Trophoblast cell (in vitro differentiated cells and primary cell): ENCODE data around the gene TXNRD3.

ENCODE experiments used
- DNase-seq, 2 donors: peaks; one replicate each; pipeline ENCODE4 v3.0.0-alpha.2; 2016
- H2AFZ ChIP-seq: 2 replicates; pipeline ENCODE4 v1.6.1; 2013; ENCODE audit warnings: low read length, moderate library complexity, mild to moderate bottlenecking; ENCODE audit not compliant: insufficient read depth, poor library complexity
- H2AK5ac ChIP-seq: 2 replicates; pipeline ENCODE4 v1.6.1; 2013; ENCODE audit warnings: mild to moderate bottlenecking, low read length
- H2BK120ac ChIP-seq: 2 replicates; pipeline ENCODE4 v1.6.1; 2013; ENCODE audit warnings: low read length, mild to moderate bottlenecking, moderate library complexity; ENCODE audit not compliant: insufficient read depth, poor library complexity
- H2BK12ac ChIP-seq: 2 replicates; pipeline ENCODE4 v1.6.1; 2013; ENCODE audit warnings: mild to moderate bottlenecking, low read length, moderate library complexity
- H2BK5ac ChIP-seq: 2 replicates; pipeline ENCODE4 v1.6.1; 2013; ENCODE audit warnings: low read length, low read depth, moderate library complexity, mild to moderate bottlenecking; ENCODE audit not compliant: poor library complexity
- H3K14ac ChIP-seq: 2 replicates; pipeline ENCODE4 v1.6.1; 2013; ENCODE audit warnings: mild to moderate bottlenecking, low read length
- H3K18ac ChIP-seq: 2 replicates; pipeline ENCODE4 v1.6.1; 2013; ENCODE audit warnings: mild to moderate bottlenecking, low read length
- H3K23ac ChIP-seq: 2 replicates; pipeline ENCODE4 v1.6.1; 2013; ENCODE audit warnings: low read length
- H3K27ac ChIP-seq: 2 replicates; pipeline ENCODE4 v1.5.1; 2013; ENCODE audit warnings: low read depth, mild to moderate bottlenecking, inconsistent platforms, low read length, moderate library complexity
- H3K27me3 ChIP-seq: 2 replicates; pipeline ENCODE4 v1.6.1; 2013; ENCODE audit warnings: inconsistent platforms, mild to moderate bottlenecking, low read length, moderate library complexity; ENCODE audit not compliant: insufficient read depth
- H3K36me3 ChIP-seq, 2 experiments: 1 replicate in 1 of 2; 2 replicates in 1 of 2; pipeline ENCODE4 v1.6.1; 2013; ENCODE audit warnings: low read length in 2 of 2, mild to moderate bottlenecking in 2 of 2, moderate library complexity in 1 of 2; ENCODE audit not compliant: insufficient read depth in 2 of 2, control insufficient read depth in 1 of 2
- H3K4ac ChIP-seq: 2 replicates; pipeline ENCODE4 v1.6.1; 2013; ENCODE audit warnings: low read depth, mild to moderate bottlenecking, low read length, moderate library complexity
- H3K4me1 ChIP-seq, 2 experiments: 1 replicate in 1 of 2; 2 replicates in 1 of 2; pipeline ENCODE4 v1.6.1; 2013; ENCODE audit warnings: low read length in 2 of 2, mild to moderate bottlenecking in 2 of 2, moderate library complexity in 1 of 2; ENCODE audit not compliant: insufficient read depth in 2 of 2, control insufficient read depth in 1 of 2
- H3K4me2 ChIP-seq: 2 replicates; pipeline ENCODE4 v1.6.1; 2013; ENCODE audit warnings: inconsistent platforms, mild to moderate bottlenecking, low read length, moderate library complexity
- H3K4me3 ChIP-seq: 2 replicates; pipeline ENCODE4 v1.5.1; 2013; ENCODE audit warnings: mild to moderate bottlenecking, low read depth, low read length, inconsistent platforms
- H3K79me1 ChIP-seq: one replicate; pipeline ENCODE4 v1.6.1; 2013; ENCODE audit warnings: low read length
- H3K79me2 ChIP-seq: 2 replicates; pipeline ENCODE4 v1.6.1; 2013; ENCODE audit warnings: low read length, mild to moderate bottlenecking; ENCODE audit not compliant: control insufficient read depth, insufficient read depth, poor library complexity
- H3K9ac ChIP-seq: 2 replicates; pipeline ENCODE4 v1.6.1; 2013; ENCODE audit warnings: mild to moderate bottlenecking, low read length
- H3K9me3 ChIP-seq: 2 replicates; pipeline ENCODE4 v1.6.1; 2013; ENCODE audit warnings: low read depth, mild to moderate bottlenecking, control low read depth, inconsistent platforms, low read length; ENCODE audit not compliant: insufficient read depth
- H4K12ac ChIP-seq: 2 replicates; pipeline ENCODE4 v1.6.1; 2013; ENCODE audit warnings: low read depth, mild to moderate bottlenecking, low read length, moderate library complexity
- H4K8ac ChIP-seq: 2 replicates; pipeline ENCODE4 v1.6.1; 2013; ENCODE audit warnings: low read depth, mild to moderate bottlenecking, low read length, moderate library complexity
- H4K91ac ChIP-seq: one replicate; pipeline ENCODE4 v1.6.1; 2013; ENCODE audit warnings: low read depth, mild to moderate bottlenecking, low read length, moderate library complexity
- WGBS: extraction: QIAGEN DNeasy Blood & Tissue Kit; methylation state at CpG from one replicate; pipeline ENCODE4 v1.1.7; 2013; ENCODE audit warnings: missing lambda C conversion rate; ENCODE audit not compliant: insufficient read length, insufficient coverage; ENCODE audit errors: extremely low coverage; 5-methylcytosine and 5-hydroxymethylcytosine counted together

The TXNRD3 gene

GRCh38 chr3:126657901-126658300 lies 3.0 kb upstream of the TXNRD3 start:
- H3K4ac ChIP-seq, result no peak overlapping the region
- no peak overlapping the region for H3K27ac ChIP-seq
- no peak overlapping the region for H3K14ac ChIP-seq
- no peak overlapping the region for H4K91ac ChIP-seq
- H2AK5ac ChIP-seq, result no peak overlapping the region
- no peak overlapping the region for H3K23ac ChIP-seq
- H3K27me3 ChIP-seq, result peaks cover 5% of the 10 kb centered on the region
- H2AFZ ChIP-seq, result no peak overlapping the region
- H4K8ac ChIP-seq, result no peak overlapping the region
- peaks cover 4% of the 10 kb centered on the region for H3K79me2 ChIP-seq
- no peak overlapping the region for H3K4me3 ChIP-seq
- H4K12ac ChIP-seq, result no peak overlapping the region
- no CpG with 5 or more reads among the region's 2 CpGs for WGBS
- no peak overlapping the region for H3K18ac ChIP-seq
- peaks cover 6% of the 10 kb centered on the region for H3K9me3 ChIP-seq
- no peaks in the 10 kb centered on the region for H3K36me3 ChIP-seq
- H3K79me1 ChIP-seq, result peaks cover 5% of the 10 kb centered on the region
- H2BK12ac ChIP-seq, result no peak overlapping the region
- no peak overlapping the region for H2BK120ac ChIP-seq
- no peak overlapping the region for H3K4me2 ChIP-seq
- H3K9ac ChIP-seq, result no peak overlapping the region
- H2BK5ac ChIP-seq, result no peak overlapping the region
- H3K4me1 ChIP-seq, result peaks cover 0 to 3% of the 10 kb centered on the region in 2 experiments
- DNase-seq, result no peak

GRCh38 chr3:126656371-126657134 lies 1.6 kb upstream of the TXNRD3 start:
- Histone ChIP-seq H2AK5ac (no peak overlapping the region), H3K4me2 (no peak overlapping the region), H2BK5ac (no peak overlapping the region), H2BK12ac (no peak overlapping the region), H3K9me3 (peaks cover 8% of the 10 kb centered on the region), H4K12ac (no peak overlapping the region), H2BK120ac (no peak overlapping the region), H2AFZ (no peak overlapping the region), H3K9ac (no peak overlapping the region), H3K27ac (no peak overlapping the region), H4K91ac (no peak overlapping the region), H3K4ac (no peak overlapping the region), H3K4me3 (no peak overlapping the region), H3K23ac (no peak overlapping the region), H3K36me3 (no peaks in the 10 kb centered on the region), H4K8ac (no peak overlapping the region), H3K18ac (no peak overlapping the region), H3K27me3 (peaks cover 3% of the 10 kb centered on the region), H3K79me1 (peaks cover 5% of the 10 kb centered on the region), H3K4me1 (peaks cover 0 to 3% of the 10 kb centered on the region in 2 experiments), H3K14ac (no peak overlapping the region), H3K79me2 (peaks cover 4% of the 10 kb centered on the region)
- WGBS, result no CpG with 5 or more reads among the region's 8 CpGs
- no peak for DNase-seq

- Histone ChIP-seq H4K8ac (no peak overlapping the region), H3K9me3 (peaks cover 8% of the 10 kb centered on the region), H3K4me1 (peaks cover 0 to 3% of the 10 kb centered on the region in 2 experiments), H2BK120ac (no peak overlapping the region), H3K79me2 (peaks cover 4% of the 10 kb centered on the region), H3K79me1 (peaks cover 5% of the 10 kb centered on the region), H2BK5ac (no peak overlapping the region), H4K12ac (no peak overlapping the region), H3K9ac (no peak overlapping the region), H3K27me3 (peaks cover 3% of the 10 kb centered on the region), H3K36me3 (no peaks in the 10 kb centered on the region), H3K14ac (no peak overlapping the region), H2AK5ac (no peak overlapping the region), H3K4me2 (no peak overlapping the region), H3K27ac (no peak overlapping the region), H3K23ac (no peak overlapping the region), H3K4me3 (no peak overlapping the region), H2AFZ (no peak overlapping the region), H2BK12ac (no peak overlapping the region), H4K91ac (no peak overlapping the region), H3K4ac (no peak overlapping the region), H3K18ac (no peak overlapping the region)
- WGBS, result no CpG with 5 or more reads among the region's 11 CpGs
- DNase-seq, result peak in 1 of 2 donors; percentile 6
These were observed 963 bp upstream of the TXNRD3 start for GRCh38 chr3:126655887-126656286.

- H3K27ac ChIP-seq, result no peak overlapping the region
- H3K9me3 ChIP-seq, result peaks cover 1% of the 10 kb centered on the region
- no peak overlapping the region for H3K4ac ChIP-seq
- H4K12ac ChIP-seq, result no peak overlapping the region
- H2BK12ac ChIP-seq, result no peak overlapping the region
- H2AK5ac ChIP-seq, result no peak overlapping the region
- WGBS, result no CpG with 5 or more reads among the region's 2 CpGs
- no peak overlapping the region for H3K23ac ChIP-seq
- no peak for DNase-seq
- H3K4me1 ChIP-seq, result peaks cover 0 to 3% of the 10 kb centered on the region in 2 experiments
- no peak overlapping the region for H4K8ac ChIP-seq
- no peak overlapping the region for H3K9ac ChIP-seq
- peaks cover 2% of the 10 kb centered on the region for H3K79me2 ChIP-seq
- H3K4me3 ChIP-seq, result no peak overlapping the region
- H3K18ac ChIP-seq, result no peak overlapping the region
- H2BK5ac ChIP-seq, result no peak overlapping the region
- H3K27me3 ChIP-seq, result peaks cover 3% of the 10 kb centered on the region
- no peak overlapping the region for H2AFZ ChIP-seq
- H2BK120ac ChIP-seq, result no peak overlapping the region
- no peak overlapping the region for H3K14ac ChIP-seq
- no peak overlapping the region for H3K4me2 ChIP-seq
- H4K91ac ChIP-seq, result no peak overlapping the region
- H3K36me3 ChIP-seq, result no peaks in the 10 kb centered on the region
- H3K79me1 ChIP-seq, result peaks cover 2% of the 10 kb centered on the region
These were observed 5.3 kb downstream of the TXNRD3 start for GRCh38 chr3:126649556-126650092.
